ENCODE results near the gene CSTF1.
A peak's percentile ranks its signal among the peaks of the same experiment; 100 is the strongest.

The CSTF1 gene

DNA sequence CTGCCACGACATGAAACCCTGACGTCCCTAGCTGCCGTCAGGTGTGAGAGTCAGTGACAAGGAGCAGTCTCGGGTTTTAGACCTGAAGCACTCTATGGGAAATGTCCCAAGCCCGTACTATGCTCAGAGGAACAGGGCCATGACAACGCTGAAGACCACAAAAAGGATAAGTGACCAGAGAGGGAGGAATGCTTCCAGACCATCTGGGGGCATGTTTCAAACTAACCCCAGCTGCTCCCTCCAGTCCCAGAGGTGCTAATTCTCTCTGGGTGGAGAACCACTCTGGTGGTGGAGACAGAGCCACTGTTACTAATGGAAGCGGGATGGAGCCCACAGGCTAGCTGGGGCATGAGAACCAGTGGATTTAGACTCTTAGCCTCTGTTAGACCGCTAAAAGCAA lies 9.1 kb upstream of the CSTF1 start:
- Histone ChIP-seq H2BK120ac (ENCODE audit: low read depth, low read length) (no peak overlapping the region), H2BK5ac (ENCODE audit: low read depth, low read length, poor library complexity, severe bottlenecking) (no peak overlapping the region), H4K8ac (ENCODE audit: low read length) (peak overlapping the region; percentile 27), H4K91ac (ENCODE audit: low read length) (no peak overlapping the region), H3K23ac (ENCODE audit: low read length in 2 of 2) (no peak overlapping the region), H3K4ac (ENCODE audit: low read depth in 1 of 2, low read length in 2 of 2) (no peak overlapping the region), H3K27ac (ENCODE audit: low read length, poor library complexity, severe bottlenecking) (no peak overlapping the region), H3K4me3 (ENCODE audit: insufficient read depth in 1 of 2, low read depth in 1 of 2, low read length in 2 of 2) (no peak overlapping the region), H2BK15ac (ENCODE audit: low read depth, poor library complexity, severe bottlenecking) (no peak overlapping the region), H3K14ac (ENCODE audit: low read length in 2 of 2) (no peak overlapping the region), H3K36me3 (ENCODE audit: control insufficient read depth in 1 of 2, insufficient read depth in 2 of 2, low read depth in 1 of 2, low read length in 2 of 2) (peaks cover 20 to 54% of the 10 kb centered on the region in 2 experiments), H2BK12ac (ENCODE audit: low read length in 2 of 2) (no peak overlapping the region), H3K9ac (ENCODE audit: low read length) (no peak overlapping the region), H3K18ac (ENCODE audit: low read depth in 1 of 2, low read length in 2 of 2) (no peak overlapping the region), H3K4me2 (ENCODE audit: low read length, poor library complexity, severe bottlenecking) (no peak overlapping the region), H2AK5ac (ENCODE audit: low read length, severe bottlenecking) (no peak overlapping the region), H3K27me3 (ENCODE audit: control insufficient read depth in 1 of 2, insufficient read depth in 1 of 2, low read length in 2 of 2) (no peaks in the 10 kb centered on the region), H3K9me3 (ENCODE audit: control insufficient read depth, low read length) (no peaks in the 10 kb centered on the region), H3K4me1 (ENCODE audit: control insufficient read depth, insufficient read depth, low read depth, low read length) (no peaks in the 10 kb centered on the region), H3K79me1 (replicated peaks; ENCODE audit: low read length, poor library complexity, severe bottlenecking) (peaks cover 29% of the 10 kb centered on the region), H2AFZ (ENCODE audit: low read depth, low read length) (no peak overlapping the region)
- WGBS = 86% methylated on average over 8 of the region's 8 CpGs
- DNase-seq = no peak

DNA sequence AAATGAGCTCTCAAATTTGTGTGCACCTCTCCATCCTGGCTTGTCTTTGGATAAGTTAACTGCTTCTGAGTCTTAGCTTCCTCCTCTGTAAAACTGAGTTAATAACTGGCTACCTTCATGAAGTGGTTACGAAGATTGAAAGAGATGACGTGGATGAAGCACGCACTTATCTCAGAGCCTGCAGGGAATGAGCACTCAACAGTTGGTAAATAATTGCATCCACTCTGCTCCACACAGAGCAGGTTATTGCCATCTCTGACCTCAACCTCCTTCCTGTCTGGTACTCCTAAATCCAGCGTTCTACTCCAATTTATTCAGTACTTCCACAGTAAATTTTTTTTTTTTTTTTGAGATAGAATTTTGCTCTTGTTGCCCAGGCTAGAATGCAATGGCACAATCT lies 7.3 kb upstream of the CSTF1 start:
- WGBS = 97% methylated on average over 3 of the region's 4 CpGs
- H3K4me2 ChIP-seq (ENCODE audit: low read length, poor library complexity, severe bottlenecking) = no peak overlapping the region
- H2AFZ ChIP-seq (ENCODE audit: low read depth, low read length) = no peak overlapping the region
- no peak overlapping the region for H3K23ac ChIP-seq (ENCODE audit: low read length in 2 of 2)
- no peak overlapping the region for H3K4ac ChIP-seq (ENCODE audit: low read depth in 1 of 2, low read length in 2 of 2)
- H3K27me3 ChIP-seq (ENCODE audit: control insufficient read depth in 1 of 2, insufficient read depth in 1 of 2, low read length in 2 of 2) = no peaks in the 10 kb centered on the region
- H4K8ac ChIP-seq (ENCODE audit: low read length) = no peak overlapping the region
- H3K36me3 ChIP-seq (ENCODE audit: control insufficient read depth in 1 of 2, insufficient read depth in 2 of 2, low read depth in 1 of 2, low read length in 2 of 2) = peaks cover 26 to 48% of the 10 kb centered on the region in 2 experiments
- no peaks in the 10 kb centered on the region for H3K4me1 ChIP-seq (ENCODE audit: control insufficient read depth, insufficient read depth, low read depth, low read length)
- no peak overlapping the region for H2AK5ac ChIP-seq (ENCODE audit: low read length, severe bottlenecking)
- peaks cover 37% of the 10 kb centered on the region for H3K79me1 ChIP-seq (replicated peaks; ENCODE audit: low read length, poor library complexity, severe bottlenecking)
- no peak overlapping the region for H3K27ac ChIP-seq (ENCODE audit: low read length, poor library complexity, severe bottlenecking)
- no peak for DNase-seq
- H3K18ac ChIP-seq (ENCODE audit: low read depth in 1 of 2, low read length in 2 of 2) = no peak overlapping the region
- H4K91ac ChIP-seq (ENCODE audit: low read length) = no peak overlapping the region
- no peak overlapping the region for H3K14ac ChIP-seq (ENCODE audit: low read length in 2 of 2)
- no peak overlapping the region for H2BK120ac ChIP-seq (ENCODE audit: low read depth, low read length)
- H2BK12ac ChIP-seq (ENCODE audit: low read length in 2 of 2) = no peak overlapping the region
- H2BK15ac ChIP-seq (ENCODE audit: low read depth, poor library complexity, severe bottlenecking) = no peak overlapping the region
- H3K9ac ChIP-seq (ENCODE audit: low read length) = no peak overlapping the region
- H2BK5ac ChIP-seq (ENCODE audit: low read depth, low read length, poor library complexity, severe bottlenecking) = no peak overlapping the region
- no peaks in the 10 kb centered on the region for H3K9me3 ChIP-seq (ENCODE audit: control insufficient read depth, low read length)
- H3K4me3 ChIP-seq (ENCODE audit: insufficient read depth in 1 of 2, low read depth in 1 of 2, low read length in 2 of 2) = no peak overlapping the region

DNA sequence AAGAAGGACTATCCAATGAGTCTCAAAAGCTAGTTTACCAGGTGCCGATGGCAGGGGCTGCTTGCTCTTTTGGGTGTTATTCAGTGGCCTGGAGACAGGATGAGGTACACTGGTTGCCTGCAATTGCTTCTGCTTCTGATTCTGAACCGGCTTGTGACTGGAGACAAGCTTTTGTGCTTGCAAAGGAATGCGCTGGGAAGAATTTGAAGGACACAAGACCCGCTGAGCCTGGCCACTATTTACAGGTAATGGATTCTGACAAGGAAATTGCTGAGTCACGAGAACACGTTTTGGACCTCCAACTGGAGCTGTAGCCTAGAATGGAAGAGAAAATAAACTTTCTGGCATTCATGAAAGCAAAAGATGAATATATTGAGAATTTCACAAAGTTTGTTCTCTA lies 6.2 kb upstream of the CSTF1 start:
- Histone ChIP-seq H3K14ac (ENCODE audit: low read length in 2 of 2) (no peak overlapping the region), H2BK120ac (ENCODE audit: low read depth, low read length) (no peak overlapping the region), H3K4me2 (ENCODE audit: low read length, poor library complexity, severe bottlenecking) (no peak overlapping the region), H3K4me1 (ENCODE audit: control insufficient read depth, insufficient read depth, low read depth, low read length) (no peaks in the 10 kb centered on the region), H2BK15ac (ENCODE audit: low read depth, poor library complexity, severe bottlenecking) (no peak overlapping the region), H3K9me3 (ENCODE audit: control insufficient read depth, low read length) (no peaks in the 10 kb centered on the region), H2AFZ (ENCODE audit: low read depth, low read length) (no peak overlapping the region), H3K9ac (ENCODE audit: low read length) (no peak overlapping the region), H4K8ac (ENCODE audit: low read length) (no peak overlapping the region), H3K18ac (ENCODE audit: low read depth in 1 of 2, low read length in 2 of 2) (no peak overlapping the region), H2AK5ac (ENCODE audit: low read length, severe bottlenecking) (no peak overlapping the region), H4K91ac (ENCODE audit: low read length) (no peak overlapping the region), H3K4me3 (ENCODE audit: insufficient read depth in 1 of 2, low read depth in 1 of 2, low read length in 2 of 2) (no peak overlapping the region), H2BK5ac (ENCODE audit: low read depth, low read length, poor library complexity, severe bottlenecking) (no peak overlapping the region), H3K23ac (ENCODE audit: low read length in 2 of 2) (no peak overlapping the region), H3K27me3 (ENCODE audit: control insufficient read depth in 1 of 2, insufficient read depth in 1 of 2, low read length in 2 of 2) (no peaks in the 10 kb centered on the region), H2BK12ac (ENCODE audit: low read length in 2 of 2) (no peak overlapping the region), H3K27ac (ENCODE audit: low read length, poor library complexity, severe bottlenecking) (no peak overlapping the region), H3K79me1 (replicated peaks; ENCODE audit: low read length, poor library complexity, severe bottlenecking) (peaks cover 37% of the 10 kb centered on the region), H3K4ac (ENCODE audit: low read depth in 1 of 2, low read length in 2 of 2) (no peak overlapping the region), H3K36me3 (ENCODE audit: control insufficient read depth in 1 of 2, insufficient read depth in 2 of 2, low read depth in 1 of 2, low read length in 2 of 2) (peaks cover 26 to 46% of the 10 kb centered on the region in 2 experiments)
- WGBS = 96% methylated on average over 6 of the region's 6 CpGs
- no peak for DNase-seq

DNA sequence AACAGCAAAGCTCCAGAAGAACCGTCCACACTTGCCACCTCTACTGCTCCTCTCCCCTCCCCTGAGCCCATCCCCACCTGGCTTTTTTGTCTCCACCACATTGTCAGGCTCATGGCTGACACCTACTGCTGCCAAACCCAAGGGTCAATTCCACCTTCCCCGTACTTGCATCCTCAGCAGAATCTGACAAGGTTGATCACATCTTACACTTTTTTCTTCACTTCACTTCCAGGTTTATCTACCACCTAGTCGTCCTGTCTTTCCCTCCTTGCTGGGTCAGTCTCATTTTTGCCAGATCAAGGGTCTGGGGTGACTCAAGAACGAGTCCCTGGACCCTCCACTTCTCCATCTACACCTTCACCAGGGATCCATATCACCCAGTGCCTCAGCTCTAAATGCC lies 3.6 kb upstream of the CSTF1 start:
- H2BK120ac ChIP-seq (ENCODE audit: low read depth, low read length) = no peak overlapping the region
- WGBS = 87% methylated on average over 4 of the region's 4 CpGs
- peaks cover 17 to 34% of the 10 kb centered on the region in 2 experiments for H3K36me3 ChIP-seq (ENCODE audit: control insufficient read depth in 1 of 2, insufficient read depth in 2 of 2, low read depth in 1 of 2, low read length in 2 of 2)
- no peak overlapping the region for H3K4ac ChIP-seq (ENCODE audit: low read depth in 1 of 2, low read length in 2 of 2)
- H3K18ac ChIP-seq (ENCODE audit: low read depth in 1 of 2, low read length in 2 of 2) = no peak overlapping the region
- H3K9me3 ChIP-seq (ENCODE audit: control insufficient read depth, low read length) = no peaks in the 10 kb centered on the region
- H2BK15ac ChIP-seq (ENCODE audit: low read depth, poor library complexity, severe bottlenecking) = no peak overlapping the region
- no peaks in the 10 kb centered on the region for H3K27me3 ChIP-seq (ENCODE audit: control insufficient read depth in 1 of 2, insufficient read depth in 1 of 2, low read length in 2 of 2)
- H3K9ac ChIP-seq (ENCODE audit: low read length) = no peak overlapping the region
- H4K8ac ChIP-seq (ENCODE audit: low read length) = no peak overlapping the region
- no peak for DNase-seq
- H3K14ac ChIP-seq (ENCODE audit: low read length in 2 of 2) = no peak overlapping the region
- H3K4me3 ChIP-seq (ENCODE audit: insufficient read depth in 1 of 2, low read depth in 1 of 2, low read length in 2 of 2) = no peak overlapping the region
- no peak overlapping the region for H2BK5ac ChIP-seq (ENCODE audit: low read depth, low read length, poor library complexity, severe bottlenecking)
- H4K91ac ChIP-seq (ENCODE audit: low read length) = no peak overlapping the region
- H3K27ac ChIP-seq (ENCODE audit: low read length, poor library complexity, severe bottlenecking) = no peak overlapping the region
- no peak overlapping the region for H3K23ac ChIP-seq (ENCODE audit: low read length in 2 of 2)
- no peak overlapping the region for H2BK12ac ChIP-seq (ENCODE audit: low read length in 2 of 2)
- H2AK5ac ChIP-seq (ENCODE audit: low read length, severe bottlenecking) = no peak overlapping the region
- H3K4me2 ChIP-seq (ENCODE audit: low read length, poor library complexity, severe bottlenecking) = no peak overlapping the region
- H3K79me1 ChIP-seq (replicated peaks; ENCODE audit: low read length, poor library complexity, severe bottlenecking) = peaks cover 27% of the 10 kb centered on the region
- no peak overlapping the region for H2AFZ ChIP-seq (ENCODE audit: low read depth, low read length)
- H3K4me1 ChIP-seq (ENCODE audit: control insufficient read depth, insufficient read depth, low read depth, low read length) = peaks cover 3% of the 10 kb centered on the region
